K562 (cell line): Measurements from ENCODE around the gene SERPINH1. TPM values are rescaled to one million over a fixed set of nuclear protein-coding genes. Genes with fewer than 3 reads are reported as not detected.
A peak's percentile ranks its signal among the peaks of the same experiment; 100 is the strongest.

Source experiments
- AFF4 ChIP-seq: sonication (generic); formaldehyde crosslinking; IDR thresholded peaks from 2 replicates; pipeline ENCODE4 v1.8.0; 2023; ENCODE audit warnings: mild to moderate bottlenecking, missing genetic modification reagents
- HDAC3 ChIP-seq: fragments of 450-650 bp; IDR thresholded peaks from 2 replicates; pipeline ENCODE4 v1.6.1; 2018; ENCODE audit warnings: borderline replicate concordance, mild to moderate bottlenecking, moderate library complexity; ENCODE audit not compliant: partially characterized antibody
- HDGF ChIP-seq: fragments of 450-650 bp; IDR thresholded peaks from 2 replicates; pipeline ENCODE4 v1.6.1; 2016
- KDM1A ChIP-seq, 2 experiments: fragments of 450-650 bp; IDR thresholded peaks; 2 replicates each; pipeline ENCODE4 v1.6.1; 2016; ENCODE audit warnings: mild to moderate bottlenecking in 2 of 2
- L3MBTL2 ChIP-seq: fragments of 450-650 bp; IDR thresholded peaks from 2 replicates; pipeline ENCODE4 v1.6.1; 2016; ENCODE audit warnings: mild to moderate bottlenecking, moderate library complexity
- MAFF ChIP-seq: IDR thresholded peaks from 2 replicates; pipeline ENCODE4 v1.6.1; 2012; ENCODE audit warnings: low read length, improper control_type of control experiment
- MTA2 ChIP-seq: fragments of 450-650 bp; IDR thresholded peaks from 2 replicates; pipeline ENCODE4 v1.6.1; 2016; ENCODE audit warnings: low read depth
- PHF20 ChIP-seq: fragments of 450-650 bp; IDR thresholded peaks from 2 replicates; pipeline ENCODE4 v1.6.1; 2018; ENCODE audit not compliant: partially characterized antibody
- PPARD ChIP-seq: fragments of 250-450 bp; sonication (Bioruptor Pico); IDR thresholded peaks from 2 replicates; pipeline ENCODE4 v1.8.0; 2022; ENCODE audit warnings: inconsistent platforms, mild to moderate bottlenecking, moderate library complexity
- SETDB1 ChIP-seq: IDR thresholded peaks from one replicate; pipeline ENCODE4 v1.6.1; 2012; ENCODE audit warnings: low read length, control low read depth, inconsistent platforms
- SIX5 ChIP-seq, 2 experiments: IDR thresholded peaks; 2 replicates each; pipeline ENCODE4 v1.6.1; 2011; ENCODE audit warnings: low read length in 2 of 2, borderline replicate concordance in 1 of 2, low read depth in 1 of 2, mild to moderate bottlenecking in 1 of 2, moderate library complexity in 1 of 2; ENCODE audit not compliant: insufficient read depth in 1 of 2
- SMARCB1 ChIP-seq: IDR thresholded peaks from 2 replicates; pipeline ENCODE4 v1.6.1; 2011; ENCODE audit warnings: improper control_type of control experiment, low read depth; ENCODE audit not compliant: insufficient read length
- TAF9B ChIP-seq: fragments of 450-650 bp; IDR thresholded peaks from 2 replicates; pipeline ENCODE4 v1.6.1; 2018; ENCODE audit warnings: mild to moderate bottlenecking; ENCODE audit not compliant: partially characterized antibody
- ZBTB9 ChIP-seq: fragments of 450-650 bp; formaldehyde crosslinking; IDR thresholded peaks from 2 replicates; pipeline ENCODE4 v1.4.0; 2020; ENCODE audit warnings: mild to moderate bottlenecking, moderate library complexity
- ZFX ChIP-seq: sonication (generic); formaldehyde crosslinking; IDR thresholded peaks from 2 replicates; pipeline ENCODE4 v1.8.0; 2022; ENCODE audit warnings: mild to moderate bottlenecking, missing genetic modification reagents, moderate library complexity
- ZNF175 ChIP-seq: fragments of 200-800 bp; sonication (Bioruptor generic); IDR thresholded peaks from 2 replicates; pipeline ENCODE4 v1.6.1; 2016; ENCODE audit warnings: low read depth, mild to moderate bottlenecking, missing genetic modification characterization, missing compliant biosample characterization
- ZNF239 ChIP-seq: fragments of 250-450 bp; sonication (Bioruptor Pico); IDR thresholded peaks from 2 replicates; pipeline ENCODE4 v1.4.0; 2020; ENCODE audit warnings: mild to moderate bottlenecking
- ZNF324 ChIP-seq: fragments of 250-450 bp; sonication (Bioruptor Pico); IDR thresholded peaks from 2 replicates; pipeline ENCODE4 v1.4.0; 2020; ENCODE audit warnings: mild to moderate bottlenecking
- ZNF77 ChIP-seq: fragments of 250-450 bp; sonication (Bioruptor Pico); IDR thresholded peaks from 2 replicates; pipeline ENCODE4 v1.5.0; 2020
- ZNF79 ChIP-seq: fragments of 250-450 bp; sonication (Bioruptor Pico); IDR thresholded peaks from 2 replicates; pipeline ENCODE4 v1.4.0; 2020; ENCODE audit warnings: low read depth, mild to moderate bottlenecking, moderate library complexity
- ZSCAN29 ChIP-seq: fragments of 450-650 bp; IDR thresholded peaks from 2 replicates; pipeline ENCODE4 v1.6.1; 2017
- ZSCAN32 ChIP-seq: fragments of 450-650 bp; formaldehyde crosslinking; IDR thresholded peaks from 2 replicates; pipeline ENCODE4 v1.4.0; 2020; ENCODE audit warnings: mild to moderate bottlenecking, moderate library complexity
- polyA plus RNA-seq, 8 experiments: library from polyadenylated mRNA; depleted of rRNA in 4 of 8; stranded (reverse) in 5 of 8; unstranded in 3 of 8; fragments of >200 nt; fragmentation: Nextera tagmentation in 2 of 8; fragmentation: Illumina TruSeq in 1 of 8; extraction: Ambion mirVana in 2 of 8; extraction: Trizol in 1 of 8; gene quantifications; 2 replicates each; pipeline versions ENCODE4 v1.2.1 to v1.2.3, GENCODE V29; 2011 to 2014; ENCODE audit warnings: inconsistent platforms in 1 of 8, missing spikeins in 1 of 8
- total RNA-seq, 7 experiments: library from RNA; depleted of rRNA in 6 of 7; stranded (reverse); fragments of >200 nt in 6 of 7; fragmentation: Illumina TruSeq in 2 of 7; extraction: Trizol in 2 of 7; gene quantifications; 2 replicates each; pipeline versions ENCODE4 v1.2.1 to v1.2.3, GENCODE V29; 2011 to 2021; ENCODE audit warnings: low replicate concordance in 1 of 7
- TF ChIP-seq, protein P1 (sequence below): fragments of 450-650 bp; IDR thresholded peaks from 2 replicates; pipeline ENCODE4 v1.6.1; 2016; ENCODE audit warnings: low read depth, mild to moderate bottlenecking, moderate library complexity
- TF ChIP-seq, protein P2 (sequence below): fragments of 250-450 bp; sonication (Bioruptor Pico); IDR thresholded peaks from 2 replicates; pipeline ENCODE4 v1.8.0; 2021; ENCODE audit warnings: borderline replicate concordance, mild to moderate bottlenecking, moderate library complexity; ENCODE audit not compliant: poor library complexity, severe bottlenecking

Gene SERPINH1
- total and polyA plus RNA-seq, 9 of the 15 experiments (the other 6 are each of a cell fraction or from before 2014, with no cell fraction given): 2.8 to 106 (median 67.9) TPM

DNA sequence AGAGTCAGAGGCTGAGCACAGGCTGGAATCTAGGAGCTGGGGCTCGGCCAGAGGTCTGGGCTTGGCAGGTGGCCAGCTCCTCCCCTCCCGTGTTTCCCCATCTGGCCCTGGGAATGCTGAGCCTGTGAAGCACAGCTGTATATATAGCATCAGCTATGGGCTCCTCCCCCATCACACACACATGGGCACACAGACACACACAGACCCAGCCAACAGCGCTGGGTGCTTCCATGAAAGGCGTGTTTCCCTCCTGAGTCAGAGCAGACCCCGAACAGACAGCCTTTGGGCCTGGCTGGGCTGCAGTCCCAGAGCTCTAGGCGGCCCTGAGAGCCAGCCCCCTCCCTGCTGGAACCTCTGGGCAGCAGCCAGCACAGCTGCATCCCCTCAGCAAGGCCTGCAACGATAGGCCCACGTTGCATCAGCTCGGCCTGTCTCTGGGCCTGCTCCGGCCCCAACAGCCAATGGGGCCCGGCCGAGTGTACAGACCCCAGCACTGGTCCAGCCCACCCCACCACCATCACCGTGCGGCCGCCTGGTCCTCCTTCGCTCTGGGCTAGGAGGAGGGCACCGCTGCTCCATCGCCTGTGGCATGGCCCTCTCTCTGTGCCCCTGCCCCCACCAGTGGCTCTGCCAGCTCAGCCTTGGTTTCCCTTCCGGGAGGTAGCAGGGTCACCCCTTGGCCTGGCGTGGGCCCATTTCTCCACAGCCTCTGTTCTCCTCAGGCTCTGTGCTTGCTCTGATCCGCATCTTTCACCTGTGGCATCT is 7.6 kb upstream of the SERPINH1 start (continued):
- TF ChIP-seq ZSCAN32 (CRISPR knock-in tag) (no peak), ZNF175 (no peak), MAFF (no peak), PPARD (CRISPR knock-in tag) (no peak), ZSCAN29 (no peak), SETDB1 (no peak), ZNF239 (no peak), ZNF324 (CRISPR knock-in tag) (no peak), PHF20 (no peak), KDM1A (IDR thresholded peaks at IDR 0.05) (no peak), ZFX (CRISPR knock-in tag) (peak; percentile 52), SIX5 (IDR thresholded peaks at IDR 0.05; ENCODE audit: borderline replicate concordance in 1 of 2, insufficient read depth in 1 of 2, low read depth in 1 of 2, low read length in 2 of 2) (no peak), MTA2 (no peak), ZNF77 (no peak), ZBTB9 (no peak), HDAC3 (no peak), TAF9B (no peak), HDGF (no peak), L3MBTL2 (peak; percentile 42; the same call in 1 of the 2 replicates), AFF4 (CRISPR knock-in tag) (no peak), ZNF79 (CRISPR knock-in tag) (no peak), SMARCB1 (no peak)
- TF ChIP-seq, protein P1, sequence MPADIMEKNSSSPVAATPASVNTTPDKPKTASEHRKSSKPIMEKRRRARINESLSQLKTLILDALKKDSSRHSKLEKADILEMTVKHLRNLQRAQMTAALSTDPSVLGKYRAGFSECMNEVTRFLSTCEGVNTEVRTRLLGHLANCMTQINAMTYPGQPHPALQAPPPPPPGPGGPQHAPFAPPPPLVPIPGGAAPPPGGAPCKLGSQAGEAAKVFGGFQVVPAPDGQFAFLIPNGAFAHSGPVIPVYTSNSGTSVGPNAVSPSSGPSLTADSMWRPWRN: no peak
- TF ChIP-seq, protein P2, sequence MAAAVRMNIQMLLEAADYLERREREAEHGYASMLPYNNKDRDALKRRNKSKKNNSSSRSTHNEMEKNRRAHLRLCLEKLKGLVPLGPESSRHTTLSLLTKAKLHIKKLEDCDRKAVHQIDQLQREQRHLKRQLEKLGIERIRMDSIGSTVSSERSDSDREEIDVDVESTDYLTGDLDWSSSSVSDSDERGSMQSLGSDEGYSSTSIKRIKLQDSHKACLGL (CRISPR knock-in tag): no peak
